ENCODE measurements around the gene CEP350.
A peak's percentile ranks its signal among the peaks of the same experiment; 100 is the strongest.
"Not testable (repeated sequence)": the region's sequence is repeated elsewhere in the genome, so short reads cannot be mapped to it uniquely, and the experiment has no call there.

CEP350 gene

GRCh38 chr1:180002437-180002836, 47.8 kb downstream of the CEP350 start:
- no peak for DNase-seq (ENCODE audit: extremely low read depth, insufficient read length)
- TF ChIP-seq CTCF (IDR thresholded peaks at IDR 0.05; ENCODE audit: insufficient read depth, low read length, poor library complexity, severe bottlenecking): no peak
- H3K36me3 ChIP-seq (ENCODE audit: control insufficient read depth, insufficient read depth, low read length): no peaks in the 10 kb centered on the region; the same call in none of the 2 replicates

GRCh38 chr1:180003026-180003695, 48.6 kb downstream of the CEP350 start:
- peak; percentile 39 for DNase-seq (ENCODE audit: extremely low read depth, insufficient read length)
- no peak overlapping the region for H3K4me3 ChIP-seq (replicated peaks; ENCODE audit: low read depth, low read length)
- H3K36me3 ChIP-seq (ENCODE audit: control insufficient read depth, insufficient read depth, low read length): no peaks in the 10 kb centered on the region; the same call in none of the 2 replicates
- TF ChIP-seq CTCF (IDR thresholded peaks at IDR 0.05; ENCODE audit: insufficient read depth, low read length, poor library complexity, severe bottlenecking): no peak
- H3K27me3 ChIP-seq (replicated peaks; ENCODE audit: control insufficient read depth, insufficient read depth, low read length): no peaks in the 10 kb centered on the region

More at GRCh38 chr1:180002437-180002836, 47.8 kb downstream of the CEP350 start:
- no peak overlapping the region for H3K4me3 ChIP-seq (replicated peaks; ENCODE audit: low read depth, low read length)
- no peaks in the 10 kb centered on the region for H3K27me3 ChIP-seq (replicated peaks; ENCODE audit: control insufficient read depth, insufficient read depth, low read length)

- not testable (repeated sequence) for H3K27me3 ChIP-seq (replicated peaks; ENCODE audit: control insufficient read depth, insufficient read depth, low read length); H3K4me3 ChIP-seq (replicated peaks; ENCODE audit: low read depth, low read length); H3K36me3 ChIP-seq (ENCODE audit: control insufficient read depth, insufficient read depth, low read length); DNase-seq (ENCODE audit: extremely low read depth, insufficient read length)
Measured at GRCh38 chr1:180006762-180007161, 52.2 kb downstream of the CEP350 start.

- peaks cover 12% of the 10 kb centered on the region for H3K36me3 ChIP-seq (ENCODE audit: control insufficient read depth, insufficient read depth, low read length)
- DNase-seq (ENCODE audit: extremely low read depth, insufficient read length): no peak
Measured at GRCh38 chr1:180020017-180020416, 65.4 kb downstream of the CEP350 start.

GRCh38 chr1:180026556-180026955, 71.9 kb downstream of the CEP350 start:
- H3K4me3 ChIP-seq (replicated peaks; ENCODE audit: low read depth, low read length): no peak overlapping the region
- H3K27me3 ChIP-seq (replicated peaks; ENCODE audit: control insufficient read depth, insufficient read depth, low read length): no peaks in the 10 kb centered on the region
- no peak for TF ChIP-seq CTCF (IDR thresholded peaks at IDR 0.05; ENCODE audit: insufficient read depth, low read length, poor library complexity, severe bottlenecking)
- no peak for DNase-seq (ENCODE audit: extremely low read depth, insufficient read length)
- peaks cover 5% of the 10 kb centered on the region for H3K36me3 ChIP-seq (ENCODE audit: control insufficient read depth, insufficient read depth, low read length)

More at GRCh38 chr1:180020017-180020416, 65.4 kb downstream of the CEP350 start:
- no peaks in the 10 kb centered on the region for H3K27me3 ChIP-seq (replicated peaks; ENCODE audit: control insufficient read depth, insufficient read depth, low read length)
- H3K4me3 ChIP-seq (replicated peaks; ENCODE audit: low read depth, low read length): no peak overlapping the region
- no peak for TF ChIP-seq CTCF (IDR thresholded peaks at IDR 0.05; ENCODE audit: insufficient read depth, low read length, poor library complexity, severe bottlenecking)

GRCh38 chr1:180027949-180028445, 73.4 kb downstream of the CEP350 start:
- DNase-seq (ENCODE audit: extremely low read depth, insufficient read length): no peak
- Histone ChIP-seq H3K27me3 (replicated peaks; ENCODE audit: control insufficient read depth, insufficient read depth, low read length) (no peaks in the 10 kb centered on the region), H3K4me3 (replicated peaks; ENCODE audit: low read depth, low read length) (no peak overlapping the region), H3K36me3 (ENCODE audit: control insufficient read depth, insufficient read depth, low read length) (peaks cover 2% of the 10 kb centered on the region)
- no peak for TF ChIP-seq CTCF (IDR thresholded peaks at IDR 0.05; ENCODE audit: insufficient read depth, low read length, poor library complexity, severe bottlenecking)
